ENCODE measurements around the gene PRAC1.

Gene PRAC1
- total RNA-seq = 0 reads per million in 4 donors

DNA sequence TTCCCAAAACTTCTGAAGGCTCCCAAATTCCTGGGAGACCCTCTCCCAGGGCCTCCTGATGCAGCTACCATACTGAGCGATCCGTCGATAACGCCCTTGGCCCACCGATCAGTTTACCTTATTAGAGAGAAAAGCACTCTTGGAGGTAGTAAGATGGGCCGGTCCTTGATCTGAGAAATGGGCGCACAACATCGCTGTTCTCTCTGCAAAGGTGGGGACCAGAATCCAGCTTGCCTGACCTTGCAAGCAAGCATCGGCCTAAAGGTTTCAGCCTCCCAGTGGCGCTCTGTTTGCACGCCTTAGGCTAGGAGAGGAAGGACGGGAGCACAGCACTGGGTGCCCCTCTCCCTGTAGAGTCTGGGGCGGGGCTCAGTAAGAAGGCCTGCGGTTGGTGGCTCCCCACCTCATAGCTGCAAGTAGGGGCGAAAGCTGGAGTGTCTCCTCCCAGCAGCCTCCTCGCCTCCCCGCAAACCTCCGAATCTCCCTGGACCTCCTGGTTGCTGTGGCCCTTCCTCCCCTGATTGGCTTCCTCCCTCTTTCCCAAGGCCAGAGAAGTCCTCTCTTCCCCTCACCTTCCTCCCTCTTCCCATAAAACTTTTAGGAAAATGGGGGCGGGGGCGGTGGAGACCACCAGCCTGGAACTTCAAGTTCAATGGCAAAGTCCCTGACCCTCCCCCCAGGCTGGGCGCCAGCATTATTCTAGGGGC, at the start of gene PRAC1:
TSS of gene PRAC1 (minus strand) at position 318 of the 707 bp plus-strand sequence. CDS start at position 192, 126 bp downstream.
- no peak for DNase-seq

DNA sequence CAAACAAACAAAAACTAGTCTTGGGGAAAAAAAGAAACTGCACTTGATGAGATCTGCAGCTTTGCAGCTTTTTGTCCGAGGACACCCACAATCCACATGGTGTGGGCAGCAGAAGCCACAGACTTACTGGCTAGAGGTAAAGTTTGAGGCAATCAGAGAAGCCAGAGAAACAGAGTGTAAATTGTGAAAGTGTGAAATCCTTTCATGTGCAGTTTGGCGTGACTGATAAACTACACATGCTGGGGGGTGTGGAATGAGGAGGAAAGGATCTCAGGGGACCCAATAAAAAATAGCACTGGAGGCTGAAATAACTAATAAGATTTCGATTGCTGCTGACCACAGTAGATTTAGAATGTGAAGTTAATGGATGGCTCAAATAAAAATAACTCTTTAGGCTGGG, 48.6 kb upstream of the PRAC1 start:
- DNase-seq = no peak

DNA sequence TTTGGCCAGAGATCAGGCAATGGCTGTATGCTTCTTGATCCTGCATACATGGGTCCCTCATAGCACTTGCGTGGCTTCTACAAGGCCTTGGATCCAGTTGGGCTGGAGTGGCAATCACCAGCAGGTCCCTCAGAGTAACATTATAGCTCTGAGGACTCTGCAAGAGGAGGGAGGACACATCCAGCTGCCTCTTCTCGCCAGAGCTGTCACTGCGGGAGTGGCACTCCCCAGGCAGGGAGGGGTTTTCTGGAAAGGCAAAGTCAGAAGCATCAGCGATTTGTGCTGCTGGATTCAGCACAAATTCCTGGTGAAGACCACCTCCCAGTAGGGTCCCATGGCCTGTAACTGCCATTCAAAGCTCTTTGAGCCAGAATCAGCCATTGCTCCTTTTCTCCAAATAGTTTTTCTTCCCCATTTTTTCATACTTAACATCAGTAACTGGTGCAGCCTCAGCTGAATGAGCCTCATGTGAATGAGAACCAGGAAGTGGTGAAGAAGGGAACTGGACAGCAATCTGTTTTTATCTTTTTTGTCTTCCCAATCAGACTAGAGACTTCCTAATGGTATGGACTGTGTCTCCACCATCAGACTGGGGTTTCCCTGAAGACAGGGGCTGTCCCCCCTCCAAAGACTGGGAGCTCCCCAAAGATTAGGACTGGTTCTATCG, 46.8 kb upstream of the PRAC1 start:
- DNase-seq = no peak

- DNase-seq = no peak
Observed at GRCh38 chr17:48767263-48767774, 45.0 kb upstream of the PRAC1 start.

DNA sequence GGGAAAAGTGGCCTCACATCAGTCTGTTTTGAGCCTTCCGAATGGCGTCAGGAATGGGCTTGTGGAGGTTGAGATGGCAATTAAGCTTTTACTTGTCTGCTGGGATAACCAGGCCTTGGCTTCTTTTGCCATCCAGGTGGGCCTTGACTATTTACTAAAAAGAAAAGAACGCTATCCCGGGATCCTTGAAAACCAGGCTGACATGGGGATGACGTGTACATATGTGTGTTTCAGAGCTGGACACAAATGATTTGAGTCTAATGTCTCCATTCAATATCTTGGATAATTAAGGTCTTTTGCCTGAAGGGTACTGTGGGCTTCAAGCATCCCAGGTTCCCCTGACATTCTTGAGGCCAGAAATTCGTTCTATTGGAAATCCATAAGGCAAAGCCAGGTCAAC, 38.8 kb upstream of the PRAC1 start:
- DNase-seq = no peak

GRCh38 chr17:48760411-48760810, 38.1 kb upstream of the PRAC1 start:
- DNase-seq = no peak

DNA sequence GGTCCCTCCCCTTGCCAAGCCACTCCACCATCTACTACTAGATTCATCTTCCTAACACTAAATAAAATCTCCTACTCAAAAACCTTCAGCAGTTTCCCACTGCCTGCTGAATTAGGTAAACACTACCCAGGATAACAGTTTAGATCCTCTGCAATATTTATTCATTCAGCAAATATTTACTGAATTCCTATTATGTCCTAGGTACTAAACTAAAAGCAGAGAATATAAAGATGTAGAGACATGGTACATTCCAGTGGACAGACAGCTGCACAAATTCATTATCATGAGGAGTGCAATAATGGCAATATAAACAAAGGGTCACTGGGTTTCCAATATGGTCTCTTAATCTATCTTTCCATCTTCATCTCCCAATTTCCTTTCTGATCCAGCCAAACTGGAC, 37.0 kb upstream of the PRAC1 start:
- no peak for DNase-seq

GRCh38 chr17:48757524-48757961, 35.2 kb upstream of the PRAC1 start:
- no peak for DNase-seq

GRCh38 chr17:48756830-48757251, 34.5 kb upstream of the PRAC1 start:
- no peak for DNase-seq

- DNase-seq = no peak
Observed at GRCh38 chr17:48755356-48755755, 33.0 kb upstream of the PRAC1 start.

- DNase-seq = no peak
Observed at GRCh38 chr17:48754500-48755261, 32.4 kb upstream of the PRAC1 start.

DNA sequence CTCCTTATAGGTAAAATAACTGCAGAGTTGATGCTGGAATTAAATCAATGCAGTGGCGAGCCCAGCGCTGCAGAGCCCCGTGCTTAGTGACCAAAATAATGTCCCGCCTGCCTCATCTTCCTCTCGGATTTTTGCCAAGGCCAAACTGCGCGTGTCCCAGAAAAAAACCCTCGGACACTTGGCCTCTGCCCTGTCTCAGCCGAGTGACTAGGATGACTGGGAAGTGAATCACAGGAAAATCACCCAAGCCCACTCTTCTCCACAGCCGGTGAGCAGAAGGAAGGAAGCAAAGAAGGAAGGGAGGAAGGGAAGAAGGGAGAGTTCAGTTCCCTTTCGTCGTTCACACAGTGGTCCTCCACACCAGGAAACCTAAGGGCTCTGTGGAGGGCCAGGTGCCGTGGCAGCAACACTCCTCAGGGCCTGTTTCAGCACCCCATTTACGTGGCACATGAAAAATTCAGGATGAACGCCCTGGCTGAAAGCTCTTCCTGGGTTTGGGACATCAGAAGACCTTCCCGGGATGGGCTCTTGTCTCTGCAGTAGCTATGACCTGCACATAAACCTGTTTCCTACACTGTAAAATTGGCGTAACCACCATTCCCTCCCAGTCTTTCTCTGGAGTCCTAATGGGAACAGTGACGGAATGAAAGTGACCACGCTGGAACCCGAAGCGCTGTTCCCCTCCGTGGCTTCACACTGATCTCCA, 31.6 kb upstream of the PRAC1 start:
- DNase-seq = no peak

DNA sequence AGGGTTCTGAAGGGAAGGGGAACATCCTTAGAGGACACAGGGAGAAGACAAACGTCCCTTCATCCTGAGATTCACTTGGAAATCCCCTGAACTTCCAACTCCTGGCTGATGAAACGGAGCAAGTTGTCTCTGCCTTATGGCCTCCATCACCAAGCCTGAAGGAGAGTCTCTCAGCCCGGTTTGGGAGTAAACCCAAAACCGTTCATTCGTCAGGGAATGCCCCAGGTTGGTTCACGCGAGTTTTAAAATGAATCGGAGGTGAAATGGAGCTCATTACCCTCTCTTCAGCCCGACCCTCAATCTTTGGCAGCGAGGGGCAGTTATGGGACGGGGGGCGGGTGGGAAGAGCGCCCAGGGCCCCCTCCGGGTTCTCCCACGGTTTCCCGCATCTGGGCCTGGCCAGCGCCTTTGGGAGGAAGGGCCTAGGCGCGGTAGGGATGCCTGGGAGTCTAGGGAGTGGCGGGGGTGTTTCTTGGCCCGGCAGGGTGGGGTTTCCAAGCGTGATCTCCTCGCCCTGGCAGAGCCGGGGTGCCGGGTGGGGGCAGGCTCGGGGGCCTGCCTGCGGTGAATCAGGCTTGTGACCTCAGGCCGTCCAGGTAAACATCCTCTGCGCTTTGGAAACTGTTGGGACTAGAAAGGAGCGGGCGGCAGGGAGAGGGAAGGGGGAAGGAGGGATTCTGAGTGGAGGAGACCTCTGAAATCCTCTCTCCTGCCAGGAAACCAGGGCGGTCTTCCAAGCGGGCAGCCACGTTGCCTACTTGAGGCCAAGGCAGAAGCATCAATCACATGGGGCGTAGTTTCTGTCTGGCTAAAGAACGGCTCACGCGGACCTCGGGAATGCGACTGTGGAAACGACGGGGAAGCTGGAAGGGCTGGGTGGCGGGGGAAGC, 30.3 kb upstream of the PRAC1 start:
- no peak for DNase-seq

DNA sequence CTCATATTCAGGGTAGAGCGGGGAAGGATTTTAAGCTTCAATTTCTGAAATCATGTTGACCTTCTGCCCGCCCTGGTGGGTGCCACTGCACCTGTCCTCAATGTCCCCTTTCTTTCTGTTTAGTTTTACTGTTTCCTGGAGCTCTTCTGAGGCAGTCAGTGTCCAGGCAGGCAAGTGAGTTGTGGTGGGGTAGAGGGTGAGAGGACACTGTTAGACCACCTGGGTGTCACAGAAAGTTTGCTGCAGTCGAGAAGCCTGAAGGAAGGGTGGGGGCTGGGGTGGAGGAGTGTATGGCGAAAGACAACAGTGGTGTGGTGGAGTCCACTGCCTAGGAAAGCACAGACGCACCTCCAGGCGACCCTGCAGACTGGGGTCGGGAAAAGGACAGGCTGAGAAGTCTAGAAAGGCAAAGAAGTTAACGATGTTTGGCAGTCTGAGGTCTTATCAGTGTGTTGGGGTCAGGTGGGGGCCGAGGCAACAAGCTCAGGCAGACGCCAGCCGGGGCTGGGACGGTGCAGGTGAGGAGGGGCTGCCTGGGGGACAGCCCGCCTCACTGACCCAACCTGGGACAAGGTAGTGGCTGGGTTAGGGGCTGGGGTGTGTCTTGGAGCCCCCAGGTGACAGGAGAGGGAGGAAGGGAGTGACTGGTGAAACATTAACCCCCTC, 29.5 kb upstream of the PRAC1 start:
- no peak for DNase-seq

GRCh38 chr17:48751172-48751571, 28.9 kb upstream of the PRAC1 start:
- no peak for DNase-seq

DNA sequence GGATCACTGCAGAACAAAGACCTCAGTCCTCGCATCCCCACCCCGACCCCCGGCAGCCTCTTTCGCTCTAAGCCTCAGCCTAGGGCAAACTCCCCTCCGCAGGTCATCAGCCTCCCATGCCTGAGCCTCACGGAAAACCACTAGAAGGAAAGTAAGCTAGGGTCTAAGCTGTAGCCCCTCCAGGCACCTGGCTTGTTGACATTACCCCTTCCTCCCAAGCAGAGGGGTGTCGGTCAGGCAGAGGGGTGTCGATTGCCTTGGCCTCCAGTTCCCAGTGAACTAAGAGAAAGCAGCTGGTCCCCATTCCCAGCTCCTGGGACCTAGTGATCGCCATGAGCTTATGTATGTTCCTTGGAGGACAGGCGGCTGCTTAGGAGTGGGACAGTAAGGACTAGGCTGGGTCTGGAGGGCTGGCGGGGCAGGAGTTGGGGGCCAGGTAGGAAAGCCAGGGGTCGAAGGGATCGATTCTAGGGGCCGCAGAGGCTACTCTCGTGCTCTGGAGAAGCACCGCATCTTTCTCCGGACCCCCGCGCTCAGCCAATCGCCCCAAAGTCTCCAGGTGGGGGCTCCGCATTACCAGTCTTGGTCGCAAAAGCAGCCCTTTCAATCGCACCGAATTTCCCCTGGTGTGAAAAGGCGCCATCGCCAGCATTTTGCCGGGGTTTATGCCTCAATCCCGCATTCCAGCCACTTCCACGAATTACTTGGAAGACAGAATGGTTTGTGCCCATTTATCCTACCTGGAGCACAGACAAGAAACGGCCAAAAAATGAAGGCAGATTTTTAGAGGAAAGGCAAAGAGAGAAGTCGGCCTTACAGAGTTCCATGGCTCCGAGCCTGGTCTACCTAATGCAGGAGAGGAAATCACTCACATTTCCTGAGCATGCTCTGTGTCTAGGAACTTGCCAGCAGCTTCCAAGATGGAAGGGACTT, 27.6 kb upstream of the PRAC1 start:
- no peak for DNase-seq

DNA sequence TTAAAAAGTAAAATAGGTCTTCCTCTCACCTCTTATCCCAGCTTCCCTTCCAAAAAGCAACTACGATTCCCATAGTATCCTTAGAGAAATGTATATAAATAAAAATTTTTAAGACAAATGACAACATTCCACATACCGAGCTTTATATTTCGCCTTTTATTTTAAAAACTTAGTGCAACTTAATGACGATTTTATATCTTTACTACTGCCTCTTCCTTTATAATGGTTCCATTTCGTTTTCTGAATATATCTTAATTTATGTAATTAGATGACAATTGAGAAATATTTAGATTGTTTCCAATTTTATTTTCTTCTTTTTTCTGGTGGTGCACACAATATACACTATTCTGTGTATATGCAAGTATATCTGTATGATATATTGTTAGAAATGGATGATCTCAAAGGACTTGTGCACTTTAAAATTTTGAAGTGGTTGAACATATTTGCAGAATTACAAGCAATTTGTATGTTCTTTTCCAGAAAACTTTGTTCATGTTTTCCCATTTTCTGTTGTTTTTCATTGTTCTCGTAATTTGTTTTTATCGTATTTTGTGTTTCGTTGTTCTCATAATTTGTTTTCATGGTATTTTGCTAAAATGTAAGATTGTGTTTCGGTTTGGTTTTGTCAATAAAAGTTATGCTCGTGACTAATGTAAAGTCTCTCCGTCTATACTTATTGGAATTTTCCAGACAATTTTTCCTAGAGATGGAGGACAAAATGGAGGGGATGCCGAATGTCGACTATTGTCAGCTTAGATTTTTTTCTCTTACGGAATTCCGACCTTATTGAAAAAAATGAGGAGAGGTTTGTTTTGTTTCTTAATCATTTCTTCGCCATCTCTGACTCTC, 26.6 kb upstream of the PRAC1 start:
- DNase-seq = no peak

GRCh38 chr17:48747445-48748363, 25.4 kb upstream of the PRAC1 start:
- no peak for DNase-seq

Data from T-helper 1 cell (primary cell).